ENCODE measurements around the gene PSMB10.

Gene PSMB10

DNA sequence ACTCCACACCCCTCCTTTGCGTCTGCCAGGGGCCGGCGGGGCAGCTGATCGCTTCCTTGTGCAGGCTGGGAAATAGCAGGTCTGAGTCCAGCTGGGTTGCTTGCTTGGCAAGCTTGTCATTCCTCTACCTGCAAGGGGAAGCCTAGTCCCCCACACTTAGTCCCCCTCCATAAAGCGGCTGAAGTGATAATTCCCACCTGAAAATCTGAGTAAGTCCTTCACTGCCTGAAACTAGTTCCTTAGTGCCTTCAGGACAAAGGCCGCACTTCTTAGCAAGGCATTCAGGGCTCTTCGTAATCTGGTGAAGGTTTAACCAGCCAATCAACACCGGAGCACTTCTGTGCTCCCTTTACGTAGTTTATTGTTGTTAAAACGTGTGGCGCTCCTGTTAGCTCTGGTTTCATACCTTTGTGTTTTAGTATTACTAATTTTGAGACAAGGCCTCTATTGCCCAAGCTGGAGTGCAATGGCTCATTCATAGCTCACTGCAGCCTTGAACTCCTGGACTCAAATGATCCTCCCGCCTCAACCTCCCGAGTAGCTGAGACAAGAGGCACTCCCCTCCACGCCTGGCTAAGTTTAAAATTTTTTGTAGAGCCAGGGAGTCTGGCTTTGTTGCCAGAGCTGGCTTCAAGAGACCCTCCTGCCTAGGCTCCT is 42.8 kb downstream of the PSMB10 start:
- no peak for DNase-seq (ENCODE audit: low read depth, low spot score)

- DNase-seq (ENCODE audit: low read depth, low spot score), result peak; percentile 85
Measured at GRCh38 chr16:67892899-67893742, 43.5 kb downstream of the PSMB10 start, which contains the start of gene PSKH1. Gene PSKH1, plus strand, starts transcription at chr16:67893254. Its CDS starts 15,496 bp downstream, at chr16:67908750.

DNA sequence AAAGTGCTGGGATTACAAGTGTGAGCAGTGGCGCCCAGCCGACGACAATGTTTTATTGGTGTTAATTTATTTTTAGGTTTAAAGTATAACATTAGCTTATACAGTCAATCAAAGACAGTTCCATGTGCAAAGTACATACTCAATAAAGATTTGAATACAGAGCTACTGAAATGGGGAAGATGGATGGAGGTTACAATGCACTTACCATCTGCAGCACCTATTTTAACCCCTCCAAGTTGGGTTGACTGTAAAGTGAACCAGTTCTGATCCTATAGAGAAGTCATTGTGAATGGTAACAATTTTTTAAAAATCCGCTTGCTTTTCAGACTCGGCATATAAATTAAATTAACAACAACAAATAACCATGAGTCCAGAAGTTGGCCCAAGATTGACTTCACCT is 44.3 kb downstream of the PSMB10 start:
- DNase-seq (ENCODE audit: low read depth, low spot score), result no peak

DNA sequence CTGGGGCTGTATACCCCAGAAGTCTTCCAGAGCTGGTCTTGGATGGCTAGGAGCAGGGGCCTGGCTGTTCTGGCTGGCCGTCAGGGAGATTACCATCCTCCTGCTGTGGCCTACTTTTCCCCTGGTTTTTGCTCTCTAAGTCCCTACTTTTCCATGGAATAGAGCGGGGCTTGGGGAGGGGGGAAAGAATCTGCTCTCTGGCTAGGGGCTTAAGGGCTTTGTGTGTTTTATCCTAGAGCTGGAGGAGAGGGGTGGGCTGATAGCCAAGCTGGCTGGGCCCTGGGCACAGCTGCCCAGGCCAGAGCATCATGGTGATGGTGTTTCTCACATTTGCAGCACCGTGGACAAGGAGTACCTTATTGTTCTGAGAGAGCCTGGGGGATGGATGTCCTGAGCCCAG is 48.3 kb downstream of the PSMB10 start:
- no peak for DNase-seq (ENCODE audit: low read depth, low spot score)

- no peak for DNase-seq (ENCODE audit: low read depth, low spot score)
Measured at GRCh38 chr16:67886387-67886786, 50.3 kb downstream of the PSMB10 start.

DNA sequence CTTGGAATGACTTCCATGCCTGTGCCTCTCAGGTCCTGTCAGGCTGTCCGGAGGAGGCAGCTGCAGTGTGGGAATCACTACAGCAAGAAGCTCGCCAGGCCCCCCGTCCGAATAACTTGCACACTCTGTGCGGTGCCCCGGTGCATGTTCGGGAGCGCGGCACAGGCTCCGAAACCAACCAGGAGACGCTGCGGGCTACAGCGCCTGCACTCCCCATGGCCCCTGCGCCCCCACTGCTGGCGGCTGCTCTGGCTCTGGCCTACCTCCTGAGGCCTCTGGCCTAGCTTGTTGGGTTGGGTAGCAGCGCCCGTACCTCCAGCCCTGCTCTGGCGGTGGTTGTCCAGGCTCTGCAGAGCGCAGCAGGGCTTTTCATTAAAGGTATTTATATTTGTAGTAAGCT is 50.7 kb downstream of the PSMB10 start:
- no peak for DNase-seq (ENCODE audit: low read depth, low spot score)

- DNase-seq (ENCODE audit: low read depth, low spot score), result no peak
Measured at GRCh38 chr16:67885545-67885944, 51.1 kb downstream of the PSMB10 start.

- peak; percentile 76 for DNase-seq (ENCODE audit: low read depth, low spot score)
Measured at GRCh38 chr16:67884684-67885083, 52.0 kb downstream of the PSMB10 start, which contains the start of gene NRN1L. Gene NRN1L, plus strand, starts transcription at chr16:67884885. Its CDS starts 19 bp downstream, at chr16:67884904.

All from brain pericyte (primary cell).